HCT116 (cell line): ENCODE measurements around the gene ISOC2.

ENCODE experiments used
- CBX3 ChIP-seq: IDR thresholded peaks from 2 replicates; pipeline ENCODE4 v1.6.1; 2012; ENCODE audit warnings: low read depth
- EGR1 ChIP-seq: IDR thresholded peaks from 2 replicates; pipeline ENCODE4 v1.6.1; 2012; ENCODE audit warnings: low read depth
- EZH2 ChIP-seq: fragments of 200-600 bp; sonication (generic); IDR thresholded peaks from 2 replicates; pipeline ENCODE4 v1.6.1; 2017; ENCODE audit warnings: antibody characterized with exemption, mixed run types
- EZH2phosphoT487 ChIP-seq: fragments of 200-600 bp; IDR thresholded peaks from 2 replicates; pipeline ENCODE4 v1.6.1; 2018; ENCODE audit warnings: antibody characterized with exemption, borderline replicate concordance
- FOSL1 ChIP-seq: IDR thresholded peaks from 2 replicates; pipeline ENCODE4 v1.6.1; 2012; ENCODE audit warnings: low read depth
- JUND ChIP-seq: IDR thresholded peaks from 2 replicates; pipeline ENCODE4 v1.6.1; 2012
- POLR2A ChIP-seq: IDR thresholded peaks from 2 replicates; pipeline ENCODE4 v1.7.0; 2011; ENCODE audit warnings: borderline replicate concordance; ENCODE audit not compliant: insufficient read depth, insufficient read length; ENCODE audit errors: extremely low read depth
- POLR2AphosphoS5 ChIP-seq: IDR thresholded peaks from 2 replicates; pipeline ENCODE4 v1.6.1; 2011; ENCODE audit warnings: mild to moderate bottlenecking, low read depth, low read length, moderate library complexity
- RAD21 ChIP-seq: IDR thresholded peaks from 2 replicates; pipeline ENCODE4 v1.6.1; 2012; ENCODE audit warnings: low read depth, mild to moderate bottlenecking
- TCF7L2 ChIP-seq: IDR thresholded peaks from 2 replicates; pipeline ENCODE4 v1.7.0; 2011; ENCODE audit warnings: borderline replicate concordance, inconsistent platforms; ENCODE audit not compliant: insufficient read depth, insufficient read length; ENCODE audit errors: extremely low read depth
- YY1 ChIP-seq: IDR thresholded peaks from 2 replicates; pipeline ENCODE4 v1.6.1; 2011; ENCODE audit warnings: low read length, low read depth, moderate library complexity, mild to moderate bottlenecking; ENCODE audit not compliant: insufficient replicate concordance; ENCODE audit errors: extremely low read depth
- TF ChIP-seq, protein P1 (sequence below), 3 experiments: fragments of 200-600 bp in 1 of 3; sonication (generic) in 1 of 3; IDR thresholded peaks in 2 of 3; conservative IDR thresholded peaks in 1 of 3; 2 replicates each; pipeline ENCODE4 v1.5.1; 2012 to 2017; ENCODE audit warnings: low read depth in 2 of 3, low read length in 2 of 3, antibody characterized with exemption in 1 of 3, borderline replicate concordance in 1 of 3, control low read depth in 1 of 3, mild to moderate bottlenecking in 1 of 3, mixed read lengths in 1 of 3, mixed run types in 1 of 3, moderate library complexity in 1 of 3; ENCODE audit not compliant: insufficient read depth in 1 of 3
- TF ChIP-seq, protein P2 (sequence below): IDR thresholded peaks from 2 replicates; pipeline ENCODE4 v1.6.1; 2012
- TF ChIP-seq, protein P3 (sequence below): IDR thresholded peaks from 2 replicates; pipeline ENCODE4 v1.6.1; 2012

DNA sequence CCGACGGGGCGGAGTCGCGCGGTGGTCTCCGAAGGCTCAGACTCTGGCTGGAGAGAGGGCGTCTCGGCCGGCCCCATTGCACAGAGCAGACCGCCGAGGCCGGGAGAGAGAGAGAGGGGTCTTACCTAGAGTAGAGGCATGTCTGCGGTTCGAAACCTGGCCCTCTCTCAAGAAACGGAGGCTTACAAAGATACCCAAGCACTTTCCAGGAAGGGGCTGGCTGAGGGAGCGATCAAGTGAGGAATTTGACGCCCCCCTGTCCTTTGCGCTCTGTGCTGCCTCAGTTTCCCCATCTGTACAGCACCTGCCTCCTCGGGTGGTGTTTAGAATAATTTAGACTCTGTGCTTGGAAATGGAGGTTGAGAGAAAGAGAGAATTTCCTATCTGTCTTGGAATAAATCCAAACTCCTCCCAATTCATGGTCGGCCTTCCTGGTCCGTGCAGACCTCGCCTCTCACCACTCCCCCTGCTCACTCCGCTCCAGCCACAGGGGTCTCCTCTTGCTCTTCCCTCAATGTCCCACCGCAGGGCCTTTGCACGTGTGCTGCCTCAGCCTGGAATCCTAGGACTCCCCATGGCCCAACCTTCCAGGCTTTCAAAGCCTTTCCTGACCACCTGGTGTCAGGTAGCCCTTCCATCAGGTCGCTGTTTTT lies 658 bp upstream of the ISOC2 start:
- TF ChIP-seq, protein P1, sequence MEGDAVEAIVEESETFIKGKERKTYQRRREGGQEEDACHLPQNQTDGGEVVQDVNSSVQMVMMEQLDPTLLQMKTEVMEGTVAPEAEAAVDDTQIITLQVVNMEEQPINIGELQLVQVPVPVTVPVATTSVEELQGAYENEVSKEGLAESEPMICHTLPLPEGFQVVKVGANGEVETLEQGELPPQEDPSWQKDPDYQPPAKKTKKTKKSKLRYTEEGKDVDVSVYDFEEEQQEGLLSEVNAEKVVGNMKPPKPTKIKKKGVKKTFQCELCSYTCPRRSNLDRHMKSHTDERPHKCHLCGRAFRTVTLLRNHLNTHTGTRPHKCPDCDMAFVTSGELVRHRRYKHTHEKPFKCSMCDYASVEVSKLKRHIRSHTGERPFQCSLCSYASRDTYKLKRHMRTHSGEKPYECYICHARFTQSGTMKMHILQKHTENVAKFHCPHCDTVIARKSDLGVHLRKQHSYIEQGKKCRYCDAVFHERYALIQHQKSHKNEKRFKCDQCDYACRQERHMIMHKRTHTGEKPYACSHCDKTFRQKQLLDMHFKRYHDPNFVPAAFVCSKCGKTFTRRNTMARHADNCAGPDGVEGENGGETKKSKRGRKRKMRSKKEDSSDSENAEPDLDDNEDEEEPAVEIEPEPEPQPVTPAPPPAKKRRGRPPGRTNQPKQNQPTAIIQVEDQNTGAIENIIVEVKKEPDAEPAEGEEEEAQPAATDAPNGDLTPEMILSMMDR (IDR thresholded peaks at IDR 0.05 in 2 of 3, conservative IDR thresholded peaks at IDR 0.05 in 1 of 3; ENCODE audit: borderline replicate concordance in 1 of 3, insufficient read depth in 1 of 3, low read depth in 2 of 3, low read length in 2 of 3), result no peak
- TF ChIP-seq POLR2A (no peak), YY1 (no peak), POLR2AphosphoS5 (peak; percentile 52), EGR1 (no peak), JUND (no peak), RAD21 (no peak), EZH2 (no peak), EZH2phosphoT487 (no peak), FOSL1 (no peak), TCF7L2 (no peak), CBX3 (no peak)
- TF ChIP-seq, protein P2, sequence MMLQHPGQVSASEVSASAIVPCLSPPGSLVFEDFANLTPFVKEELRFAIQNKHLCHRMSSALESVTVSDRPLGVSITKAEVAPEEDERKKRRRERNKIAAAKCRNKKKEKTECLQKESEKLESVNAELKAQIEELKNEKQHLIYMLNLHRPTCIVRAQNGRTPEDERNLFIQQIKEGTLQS, result no peak
- TF ChIP-seq, protein P3, sequence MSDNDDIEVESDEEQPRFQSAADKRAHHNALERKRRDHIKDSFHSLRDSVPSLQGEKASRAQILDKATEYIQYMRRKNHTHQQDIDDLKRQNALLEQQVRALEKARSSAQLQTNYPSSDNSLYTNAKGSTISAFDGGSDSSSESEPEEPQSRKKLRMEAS, result 0 out of 2 replicates have a peak, but pooled peaks have one; percentile 4
